DLD1 (cell line): Measurements from ENCODE around the gene COA3.

Experiments
- in situ Hi-C: cut with HindIII; loops from 2 replicates; pipeline ENCODE4 v1.10.0; 2017; ENCODE audit warnings: low sequenced_read_pairs

Gene COA3

GRCh38 chr17:42759982-42760651 lies 38.4 kb downstream of the COA3 start:
- in situ Hi-C loops: no loop called here

GRCh38 chr17:42754782-42755181 lies 43.7 kb downstream of the COA3 start:
- in situ Hi-C loops: no loop called here

- in situ Hi-C loops: no loop called here
Observed at GRCh38 chr17:42751628-42752027, 46.9 kb downstream of the COA3 start.

DNA sequence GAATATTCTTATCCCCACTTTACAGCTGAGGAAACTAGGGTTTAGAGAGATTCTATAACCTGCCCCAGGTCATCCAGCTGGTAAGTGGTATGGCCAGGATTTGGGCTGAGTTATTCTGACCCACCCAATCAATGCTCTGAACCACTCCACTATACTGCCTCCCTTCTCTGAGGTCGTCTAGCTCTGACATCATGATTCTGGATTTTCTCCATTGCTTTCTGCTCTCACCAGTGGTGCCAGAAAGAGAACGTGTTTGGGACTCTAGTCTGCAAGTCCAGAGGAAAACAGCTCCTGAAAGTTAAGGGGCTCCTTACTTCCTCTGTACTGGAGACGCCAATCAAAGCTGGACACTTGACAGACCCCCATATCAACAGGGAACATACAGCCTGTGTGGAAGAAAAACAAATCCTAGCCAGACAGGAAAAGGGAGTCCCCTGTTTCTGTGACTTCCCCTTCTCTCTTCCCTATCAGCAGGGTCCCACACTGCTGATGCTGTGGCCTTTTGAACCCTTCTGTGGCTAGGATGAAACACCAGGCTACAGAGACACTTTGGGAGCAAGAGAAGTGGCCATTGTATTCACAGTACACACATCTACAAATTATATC lies 47.7 kb downstream of the COA3 start:
- in situ Hi-C loops: no loop called here

DNA sequence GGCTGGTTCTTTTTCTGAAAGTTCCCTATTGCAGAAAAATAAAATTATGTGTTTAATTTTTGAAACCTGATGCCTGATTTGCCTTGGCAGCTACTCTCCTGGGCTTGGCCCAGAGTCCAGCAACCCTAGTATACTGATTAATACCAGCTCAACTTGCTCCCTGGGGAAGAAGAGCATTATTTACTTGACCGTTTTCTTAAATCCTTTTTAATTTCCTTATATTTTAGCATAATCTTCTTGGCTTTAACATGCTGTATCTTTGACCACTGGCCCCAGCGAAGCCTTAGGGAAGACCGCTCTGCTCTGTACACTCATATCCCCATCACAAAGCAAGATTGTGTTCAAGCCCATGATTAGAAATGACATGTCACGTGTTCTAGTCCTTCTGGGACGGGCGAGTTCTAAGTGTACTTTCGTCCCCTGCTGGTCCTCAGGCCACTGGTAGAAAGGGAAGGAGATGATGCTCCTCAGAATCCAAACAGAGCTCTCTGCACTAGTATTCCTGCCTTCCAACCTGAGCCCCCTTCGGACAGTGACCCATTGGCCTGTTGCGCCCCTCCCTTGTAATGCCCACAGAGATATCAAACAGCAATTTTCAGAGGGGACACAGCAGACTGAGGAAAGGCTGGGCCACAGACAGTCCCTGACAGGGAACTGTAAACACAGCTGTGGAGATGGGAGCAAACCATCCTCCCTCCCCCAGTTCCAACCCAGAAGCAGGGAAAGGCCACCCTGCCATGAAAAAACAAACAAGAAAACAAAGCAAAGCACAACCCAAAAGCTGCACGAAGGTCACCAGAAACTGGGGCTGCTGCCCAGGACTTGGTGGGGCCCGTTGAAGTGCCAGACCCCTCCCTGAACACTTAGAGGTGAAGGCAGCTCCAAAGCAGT lies 49.4 kb downstream of the COA3 start:
- in situ Hi-C loops: no loop called here

- in situ Hi-C loops: no loop called here
Observed at GRCh38 chr17:42748202-42748907, 50.1 kb downstream of the COA3 start.
